HG02610 (cell line): ENCODE data around the gene ATP8B2.
"Not testable (repeated sequence)": the region's sequence is repeated elsewhere in the genome, so short reads cannot be mapped to it uniquely, and the experiment has no call there.

Source experiments
- ATAC-seq: cut with Tn5 transposase; IDR thresholded peaks from one replicate; pipeline ENCODE4 v1.9.1; 2021; ENCODE audit warnings: mild to moderate bottlenecking, moderate library complexity; ENCODE audit not compliant: unreplicated experiment

Gene ATP8B2, protein sequence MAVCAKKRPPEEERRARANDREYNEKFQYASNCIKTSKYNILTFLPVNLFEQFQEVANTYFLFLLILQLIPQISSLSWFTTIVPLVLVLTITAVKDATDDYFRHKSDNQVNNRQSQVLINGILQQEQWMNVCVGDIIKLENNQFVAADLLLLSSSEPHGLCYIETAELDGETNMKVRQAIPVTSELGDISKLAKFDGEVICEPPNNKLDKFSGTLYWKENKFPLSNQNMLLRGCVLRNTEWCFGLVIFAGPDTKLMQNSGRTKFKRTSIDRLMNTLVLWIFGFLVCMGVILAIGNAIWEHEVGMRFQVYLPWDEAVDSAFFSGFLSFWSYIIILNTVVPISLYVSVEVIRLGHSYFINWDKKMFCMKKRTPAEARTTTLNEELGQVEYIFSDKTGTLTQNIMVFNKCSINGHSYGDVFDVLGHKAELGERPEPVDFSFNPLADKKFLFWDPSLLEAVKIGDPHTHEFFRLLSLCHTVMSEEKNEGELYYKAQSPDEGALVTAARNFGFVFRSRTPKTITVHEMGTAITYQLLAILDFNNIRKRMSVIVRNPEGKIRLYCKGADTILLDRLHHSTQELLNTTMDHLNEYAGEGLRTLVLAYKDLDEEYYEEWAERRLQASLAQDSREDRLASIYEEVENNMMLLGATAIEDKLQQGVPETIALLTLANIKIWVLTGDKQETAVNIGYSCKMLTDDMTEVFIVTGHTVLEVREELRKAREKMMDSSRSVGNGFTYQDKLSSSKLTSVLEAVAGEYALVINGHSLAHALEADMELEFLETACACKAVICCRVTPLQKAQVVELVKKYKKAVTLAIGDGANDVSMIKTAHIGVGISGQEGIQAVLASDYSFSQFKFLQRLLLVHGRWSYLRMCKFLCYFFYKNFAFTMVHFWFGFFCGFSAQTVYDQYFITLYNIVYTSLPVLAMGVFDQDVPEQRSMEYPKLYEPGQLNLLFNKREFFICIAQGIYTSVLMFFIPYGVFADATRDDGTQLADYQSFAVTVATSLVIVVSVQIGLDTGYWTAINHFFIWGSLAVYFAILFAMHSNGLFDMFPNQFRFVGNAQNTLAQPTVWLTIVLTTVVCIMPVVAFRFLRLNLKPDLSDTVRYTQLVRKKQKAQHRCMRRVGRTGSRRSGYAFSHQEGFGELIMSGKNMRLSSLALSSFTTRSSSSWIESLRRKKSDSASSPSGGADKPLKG

DNA sequence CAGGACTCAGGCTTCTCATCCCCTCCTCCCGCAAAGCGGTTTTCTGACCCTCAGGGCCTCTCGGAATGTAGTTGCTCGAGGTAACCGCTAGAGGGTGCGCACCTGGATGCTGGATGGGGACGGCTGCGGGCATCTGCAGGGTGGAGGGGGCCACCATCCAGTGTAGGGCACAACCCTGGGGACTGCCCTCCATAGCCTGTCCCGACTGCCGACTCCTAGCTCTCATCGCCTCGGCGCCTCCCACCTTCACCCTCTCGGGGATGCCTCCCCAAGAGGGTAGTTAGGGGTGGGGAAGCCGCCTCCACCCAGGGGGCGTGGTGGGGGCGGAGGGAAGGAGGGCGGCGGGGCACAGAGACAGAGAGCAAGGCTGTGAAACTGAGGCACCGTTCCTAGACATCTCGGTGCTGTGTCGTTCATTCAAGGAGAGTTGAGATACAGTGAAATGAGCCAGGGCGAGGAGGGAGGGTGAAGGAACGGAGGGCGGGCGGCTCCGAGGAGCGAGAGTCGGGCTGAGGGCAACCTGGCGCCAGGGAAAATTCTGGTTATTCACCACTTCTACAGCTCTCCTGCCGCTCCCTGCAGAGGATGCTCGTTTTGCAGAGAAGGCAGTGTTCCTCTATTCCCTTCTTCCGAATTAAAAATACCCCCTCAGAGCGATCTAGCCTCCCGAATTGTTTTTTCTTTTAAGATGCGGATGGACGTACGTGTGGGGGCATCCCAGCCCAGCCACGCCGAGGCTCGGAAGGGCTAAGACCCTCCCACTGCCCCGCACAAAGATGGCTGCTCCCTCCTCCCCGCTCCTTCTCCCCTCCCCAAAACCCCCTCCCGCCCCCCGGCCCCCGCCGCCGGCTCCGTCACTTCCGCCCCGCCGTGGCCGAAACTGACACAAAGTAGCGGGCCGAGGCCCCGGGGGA is at the start of gene ATP8B2:
TSS of gene ATP8B2 (plus strand) at position 857 of the 914 bp plus-strand sequence. CDS start 2,617 bp downstream, outside the sequence.
- ATAC-seq = no peak

DNA sequence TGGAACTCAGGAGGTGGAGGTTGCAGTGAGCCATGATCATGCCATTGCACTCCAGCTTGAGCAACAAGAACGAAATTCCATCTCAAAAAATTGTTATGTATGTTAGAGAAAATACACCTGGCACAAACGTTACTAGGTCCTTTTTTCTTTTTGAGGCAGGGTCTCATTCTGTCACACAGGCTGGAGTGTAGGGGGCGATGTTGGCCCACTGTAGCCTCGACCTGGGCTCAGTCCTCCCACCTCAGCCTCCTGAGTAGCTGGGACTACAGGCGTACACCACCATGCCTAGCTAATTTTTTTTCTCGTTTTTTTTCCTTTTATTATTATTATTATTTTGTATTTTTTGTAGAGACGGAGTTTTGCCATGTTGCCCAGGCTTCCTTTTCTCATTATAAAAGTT is 48.5 kb upstream of the ATP8B2 start:
- ATAC-seq = no peak

DNA sequence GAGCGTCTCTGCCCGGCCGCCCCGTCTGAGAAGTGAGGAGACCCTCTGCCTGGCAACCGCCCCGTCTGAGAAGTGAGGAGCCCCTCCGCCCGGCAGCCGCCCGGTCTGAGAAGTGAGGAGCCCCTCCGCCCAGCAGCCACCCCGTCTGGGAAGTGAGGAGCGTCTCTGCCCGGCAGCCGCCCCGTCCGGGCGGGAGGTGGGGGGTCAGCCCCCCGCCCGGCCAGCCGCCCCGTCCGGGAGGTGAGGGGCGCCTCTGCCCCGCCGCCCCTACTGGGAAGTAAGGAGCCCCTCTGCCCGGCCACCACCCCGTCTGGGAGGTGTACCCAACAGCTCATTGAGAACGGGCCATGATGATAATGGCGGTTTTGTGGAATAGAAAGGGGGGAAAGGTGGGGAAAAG is 37.7 kb upstream of the ATP8B2 start:
- not testable (repeated sequence) for ATAC-seq

DNA sequence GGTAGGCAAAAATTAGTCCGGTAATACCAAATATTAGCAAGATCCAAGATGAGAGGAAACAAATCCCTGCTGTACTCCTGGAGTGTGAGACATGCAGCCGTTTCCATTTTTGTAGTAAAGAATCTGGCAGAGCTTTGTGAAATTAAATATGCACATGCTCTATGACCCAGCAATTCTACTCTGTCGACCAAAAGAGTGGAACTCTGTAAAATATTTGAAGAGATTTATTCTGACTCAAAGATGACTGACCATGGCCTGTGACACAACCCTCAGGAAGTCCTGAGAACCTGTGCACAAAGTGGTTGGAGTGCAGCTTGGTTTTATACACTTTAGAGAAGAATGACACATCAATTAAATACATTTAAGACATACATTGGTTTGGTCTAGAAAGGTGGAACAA is 36.7 kb upstream of the ATP8B2 start:
- no peak for ATAC-seq

DNA sequence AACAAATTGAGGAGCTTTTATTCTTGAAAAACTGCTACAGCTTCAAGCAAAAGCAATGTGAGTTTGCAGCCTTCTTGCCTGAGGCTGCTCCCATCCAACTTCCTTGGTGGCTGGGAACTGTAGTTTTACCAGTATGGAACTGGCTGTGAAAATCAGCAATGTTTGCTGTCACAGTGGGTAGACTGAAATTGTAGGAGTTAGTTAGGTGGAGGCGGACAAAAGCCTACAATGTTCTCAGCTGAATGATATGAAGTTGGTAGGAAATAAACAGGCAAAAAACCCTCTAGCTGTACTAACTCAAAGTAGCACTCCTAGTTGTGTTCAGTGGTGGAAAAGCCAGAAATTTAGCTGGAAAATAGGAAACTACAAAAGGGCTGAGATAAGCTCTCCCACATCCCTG is 34.4 kb upstream of the ATP8B2 start:
- no peak for ATAC-seq

DNA sequence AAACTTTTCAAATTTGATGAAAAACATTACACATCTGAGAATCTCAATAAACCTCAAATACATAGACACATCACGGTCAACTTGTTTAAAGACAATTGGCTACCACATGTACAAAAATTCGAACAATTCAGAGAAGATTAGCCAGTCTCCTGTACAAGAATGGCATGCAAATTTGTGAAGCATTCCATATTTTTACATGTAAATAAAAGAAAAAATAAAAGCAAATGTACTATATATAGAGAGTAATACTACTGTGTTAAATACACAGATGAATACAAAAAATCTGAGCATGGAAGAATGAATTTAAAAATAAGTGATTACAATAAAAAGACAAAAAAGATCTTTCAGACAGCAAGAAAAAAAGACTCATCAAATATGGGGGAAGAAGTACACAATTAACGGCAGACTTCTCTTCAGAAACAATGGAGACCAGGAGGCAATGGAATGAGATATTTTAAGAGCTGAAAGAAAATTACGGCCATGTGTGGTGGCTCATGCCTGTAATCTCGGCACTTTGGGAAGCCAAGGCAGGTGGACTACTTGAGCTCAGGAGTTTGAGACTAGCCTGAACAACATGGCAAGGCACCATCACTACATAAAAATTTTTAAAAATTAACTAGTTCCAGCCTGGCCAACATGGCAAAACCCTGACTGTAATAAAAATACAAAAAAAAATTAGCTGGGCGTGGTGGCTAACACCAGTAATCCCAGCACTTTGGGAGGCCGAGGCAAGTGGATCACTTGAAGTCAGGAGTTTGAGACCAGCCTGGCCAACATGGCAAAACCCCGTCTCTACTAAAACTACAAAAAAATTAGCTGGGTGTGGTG is 29.7 kb upstream of the ATP8B2 start:
- ATAC-seq = no peak

DNA sequence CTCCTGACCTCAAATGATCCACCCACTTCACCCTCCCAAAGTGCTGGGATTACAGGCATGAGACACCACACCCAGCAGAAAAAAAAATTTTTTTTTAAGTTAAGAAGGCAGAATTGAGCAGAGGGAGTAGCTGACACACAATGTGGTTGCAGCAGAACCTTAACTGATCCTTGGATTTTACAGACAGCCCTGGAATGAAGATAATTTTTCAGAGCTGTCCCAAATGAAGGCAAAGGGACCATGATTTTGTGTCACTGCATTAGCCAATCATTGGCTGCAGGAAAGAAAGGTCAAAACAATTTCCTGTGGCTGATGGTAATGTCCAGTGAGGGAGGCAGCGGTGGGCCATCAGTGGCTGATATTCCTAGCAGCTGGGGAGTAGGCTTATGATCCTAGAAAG is 23.7 kb upstream of the ATP8B2 start:
- no peak for ATAC-seq

DNA sequence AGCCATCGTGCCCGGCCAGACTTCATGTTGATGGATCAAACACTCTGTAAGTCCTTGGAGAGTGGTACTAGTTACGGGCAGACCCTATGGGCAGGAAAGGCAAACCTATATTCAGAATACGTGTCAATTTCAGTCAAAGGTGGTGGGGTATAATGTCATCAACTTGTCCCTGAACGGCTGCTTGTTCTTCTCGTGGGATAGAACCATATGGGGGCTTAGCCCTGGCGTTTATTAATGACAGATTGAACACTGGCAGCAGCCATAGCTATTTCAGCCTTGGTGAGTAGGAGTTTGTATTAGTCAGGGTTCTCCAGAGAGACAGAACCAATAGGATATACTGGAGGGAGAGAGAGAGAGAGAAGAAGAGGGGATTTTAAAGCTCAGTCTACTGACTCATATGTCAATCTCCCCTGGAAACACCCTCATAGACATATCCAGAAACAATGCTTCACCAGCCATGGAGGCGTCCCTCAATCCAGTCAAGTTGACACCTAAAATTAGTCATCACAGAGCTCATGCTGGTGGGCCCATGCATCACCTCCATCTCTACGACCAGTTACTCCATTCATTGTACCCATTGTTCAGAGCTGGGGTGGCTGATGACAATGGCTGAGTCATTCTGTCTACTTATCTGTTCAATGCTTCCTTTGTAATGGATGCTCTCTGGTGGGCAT is 20.5 kb upstream of the ATP8B2 start:
- ATAC-seq = peak; percentile 74

DNA sequence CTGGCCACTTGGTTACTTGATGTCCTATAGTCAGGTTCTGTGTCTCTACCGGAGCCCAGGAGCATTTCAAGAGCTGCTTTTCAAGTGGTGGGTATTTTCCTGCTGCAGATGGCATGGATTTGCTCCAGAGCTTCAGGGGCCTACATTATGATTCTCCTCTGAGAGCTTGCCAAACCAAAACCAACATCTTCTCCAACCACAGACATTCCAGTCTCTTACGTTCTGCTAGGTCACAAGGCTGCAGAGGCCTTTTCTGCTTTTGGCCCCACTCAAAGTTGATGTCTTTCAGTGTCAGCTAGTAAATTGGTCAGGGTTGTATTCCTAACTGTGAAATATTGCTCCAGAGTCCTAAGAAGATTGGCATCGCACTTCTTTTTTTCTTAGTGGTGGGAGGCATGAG is 19.2 kb upstream of the ATP8B2 start:
- ATAC-seq = no peak

DNA sequence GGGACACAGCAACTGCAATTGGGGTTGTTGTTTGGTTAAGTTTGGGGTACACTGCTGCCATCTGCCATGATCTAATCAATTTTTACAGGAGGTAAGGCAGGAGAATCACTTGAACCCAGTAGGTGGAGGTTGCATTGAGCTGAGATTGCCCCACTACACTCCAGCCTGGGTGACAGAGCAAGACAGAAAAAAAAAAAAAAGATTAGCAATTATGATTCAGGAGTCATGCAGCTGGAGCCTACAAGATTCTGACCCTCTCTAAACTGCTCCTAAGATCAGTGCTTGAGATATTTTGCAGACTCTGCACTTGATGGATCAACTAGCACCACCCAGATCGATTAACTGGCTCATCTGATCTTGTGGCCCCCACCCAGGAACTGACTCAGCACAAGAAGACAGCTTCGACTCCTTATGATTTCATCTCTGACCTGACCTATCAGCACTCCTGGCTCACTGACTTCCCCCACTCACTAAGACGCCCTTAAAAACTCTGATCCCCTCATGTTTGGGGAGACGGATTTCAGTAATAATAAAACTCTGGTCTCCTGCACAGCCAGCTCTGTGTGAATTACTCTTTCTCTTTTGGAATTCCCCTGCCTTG is 17.6 kb upstream of the ATP8B2 start:
- not testable (repeated sequence) for ATAC-seq

DNA sequence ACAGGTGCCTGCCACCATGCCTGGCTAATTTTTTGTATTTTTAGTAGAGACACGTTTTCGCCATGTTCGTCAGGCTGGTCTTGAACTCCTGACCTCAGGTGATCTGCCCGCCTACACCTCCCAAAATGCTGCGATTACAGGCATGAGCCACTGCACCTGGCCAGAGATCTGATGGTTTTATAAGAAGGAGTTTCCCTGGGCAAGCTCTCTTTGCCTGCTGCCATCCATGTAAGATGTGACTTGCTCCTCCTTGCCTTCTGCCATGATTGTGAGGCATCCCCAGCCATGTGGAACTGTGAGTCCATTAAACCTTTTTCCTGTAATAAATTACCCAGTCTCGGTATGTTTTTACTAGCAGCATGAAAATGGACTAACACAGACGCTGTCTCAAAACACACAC is 16.2 kb upstream of the ATP8B2 start:
- not testable (repeated sequence) for ATAC-seq

DNA sequence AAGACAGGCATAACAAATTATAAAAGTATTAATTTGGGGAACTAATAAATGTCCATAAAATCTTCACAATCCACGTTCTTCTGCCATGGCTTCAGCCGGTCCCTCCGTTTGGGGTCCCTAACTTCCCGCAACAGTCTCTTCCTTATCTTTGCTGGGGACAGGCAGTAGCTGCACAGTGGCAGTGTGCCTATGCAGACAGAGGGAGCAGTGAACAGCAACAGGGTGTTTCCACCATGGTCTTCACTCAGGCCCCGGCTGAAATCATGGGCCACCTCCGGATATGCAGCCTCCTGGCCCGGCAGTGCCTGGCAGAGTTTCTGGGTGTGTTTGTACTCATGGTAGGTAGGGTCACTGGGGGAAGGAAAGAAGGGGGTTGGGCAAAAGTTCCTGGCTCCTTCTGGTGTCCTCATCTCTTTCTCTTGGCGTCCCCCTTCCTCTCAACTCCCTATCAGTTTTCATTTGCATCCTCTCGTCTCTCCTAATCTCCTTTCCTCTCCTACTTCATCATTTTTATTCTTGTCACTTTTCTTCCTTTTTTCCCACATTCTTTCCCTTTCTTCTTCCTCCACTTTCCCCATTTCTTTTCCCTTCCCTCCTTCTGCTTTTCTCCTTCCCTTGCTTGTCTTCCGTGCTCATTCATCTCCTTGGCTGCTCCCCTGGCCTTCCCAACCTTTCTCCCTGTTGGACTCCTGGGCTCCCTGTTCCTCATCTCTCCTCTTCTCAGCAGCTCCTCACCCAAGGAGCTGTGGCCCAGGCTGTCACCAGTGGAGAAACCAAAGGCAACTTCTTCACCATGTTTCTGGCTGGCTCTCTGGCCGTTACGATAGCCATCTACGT is 12.9 kb upstream of the ATP8B2 start:
- ATAC-seq = not testable (repeated sequence)

DNA sequence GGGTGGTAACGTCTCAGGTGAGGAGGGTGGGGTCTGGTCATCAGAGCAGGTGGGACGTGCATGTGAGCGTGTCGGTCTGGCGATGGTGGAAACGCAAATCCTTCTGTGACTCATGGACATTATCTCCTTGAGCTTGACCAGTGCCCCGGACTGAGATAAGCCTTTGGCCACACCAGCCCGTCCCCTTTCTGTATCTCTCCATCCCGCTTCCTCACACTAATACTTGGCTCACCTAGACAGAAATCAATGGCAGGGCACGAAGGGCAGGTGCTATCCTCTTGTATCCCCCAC is 12.3 kb upstream of the ATP8B2 start:
- no peak for ATAC-seq

DNA sequence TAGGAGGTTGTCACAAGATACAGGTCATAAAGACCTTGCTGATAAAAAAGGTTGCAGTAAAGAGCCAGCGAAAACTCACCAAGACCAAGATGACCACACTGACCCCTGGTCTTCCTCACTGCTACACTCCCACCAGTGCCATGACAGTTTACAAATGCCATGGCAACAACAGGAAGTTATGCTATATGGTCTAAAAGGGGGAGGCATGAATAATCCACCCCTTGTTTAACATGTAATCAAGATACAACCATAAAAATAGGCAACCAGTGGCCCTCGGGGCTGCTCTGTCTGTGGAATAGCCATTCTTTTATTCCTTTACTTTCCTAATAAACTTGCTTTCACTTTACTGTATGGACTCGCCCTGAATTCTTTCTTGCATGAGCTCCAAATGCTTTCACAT is 11.1 kb upstream of the ATP8B2 start:
- not testable (repeated sequence) for ATAC-seq

DNA sequence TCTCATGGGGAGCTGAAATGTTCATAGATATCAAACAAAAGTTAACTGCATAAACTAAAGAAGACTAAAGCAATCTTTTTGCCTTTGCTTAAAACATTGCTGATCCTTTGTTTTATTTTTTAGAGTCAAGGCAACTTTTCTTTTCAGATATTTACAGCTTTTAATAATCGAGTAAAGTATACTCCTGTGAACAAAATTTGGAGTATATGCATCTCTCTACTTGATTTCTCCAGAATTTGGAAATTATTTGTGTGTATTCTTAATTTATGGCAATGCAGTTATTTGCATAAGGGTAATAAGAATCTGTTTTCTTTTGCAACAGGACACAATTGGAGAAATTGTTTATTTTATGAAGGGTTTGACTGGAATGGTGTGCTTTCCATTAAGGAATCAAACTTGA is 8.6 kb upstream of the ATP8B2 start:
- ATAC-seq = no peak

DNA sequence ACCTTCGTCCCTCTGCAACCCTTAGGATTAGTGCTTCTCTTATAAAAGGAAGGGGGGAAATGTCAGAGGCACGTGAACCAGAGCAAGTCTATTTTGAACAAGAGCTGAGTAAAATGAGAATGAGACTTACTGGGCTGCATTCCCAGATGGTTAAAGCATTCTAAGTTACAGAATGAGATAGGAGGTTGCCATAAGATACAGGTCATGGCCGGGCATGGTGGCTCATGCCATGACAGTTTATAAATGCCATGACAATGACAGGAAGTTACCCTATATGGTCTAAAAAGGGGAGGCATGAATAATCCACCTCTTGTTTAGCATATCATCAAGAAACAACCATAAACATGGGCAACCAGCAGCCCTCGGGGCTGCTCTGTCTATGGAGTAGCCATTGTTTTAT is 6.9 kb upstream of the ATP8B2 start:
- ATAC-seq = no peak

DNA sequence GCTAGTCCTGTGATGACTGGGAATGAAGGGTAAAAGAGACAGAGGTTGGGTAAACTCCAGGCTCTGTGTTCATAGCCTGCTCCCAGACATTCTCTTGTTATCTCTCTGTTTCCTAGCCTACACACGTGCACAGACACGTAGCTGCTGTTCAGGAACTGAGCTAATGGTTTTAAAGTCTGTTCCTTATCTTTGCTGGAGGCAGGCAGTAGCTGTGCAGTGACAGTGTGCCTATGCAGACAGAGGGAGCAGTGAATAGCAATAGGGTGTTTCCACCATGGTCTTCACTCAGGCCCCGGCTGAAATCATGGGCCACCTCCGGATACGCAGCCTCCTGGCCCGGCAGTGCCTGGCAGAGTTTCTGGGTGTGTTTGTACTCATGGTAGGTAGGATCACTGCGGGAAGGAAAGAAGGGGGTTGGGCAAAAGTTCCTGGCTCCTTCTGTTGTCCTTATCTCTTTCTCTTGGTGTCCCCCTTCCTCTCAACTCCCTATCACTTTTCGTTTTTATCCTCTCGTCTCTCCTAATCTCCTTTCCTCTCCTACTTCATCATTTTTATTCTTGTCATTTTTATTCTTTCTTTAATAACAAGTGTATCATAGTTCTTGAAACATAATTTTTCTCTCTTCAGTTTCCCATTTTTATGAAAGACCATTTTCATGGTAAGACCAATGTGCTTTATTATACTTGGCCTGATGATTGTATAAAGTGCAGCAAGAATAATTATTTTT is 4.3 kb upstream of the ATP8B2 start, which contains the start of gene AQP10:
TSS of gene AQP10 (plus strand) at position 212 of the 727 bp plus-strand sequence. CDS start at position 275, 63 bp downstream.
- ATAC-seq = no peak
